ENCODE results near the gene STK32B.

Gene STK32B

DNA sequence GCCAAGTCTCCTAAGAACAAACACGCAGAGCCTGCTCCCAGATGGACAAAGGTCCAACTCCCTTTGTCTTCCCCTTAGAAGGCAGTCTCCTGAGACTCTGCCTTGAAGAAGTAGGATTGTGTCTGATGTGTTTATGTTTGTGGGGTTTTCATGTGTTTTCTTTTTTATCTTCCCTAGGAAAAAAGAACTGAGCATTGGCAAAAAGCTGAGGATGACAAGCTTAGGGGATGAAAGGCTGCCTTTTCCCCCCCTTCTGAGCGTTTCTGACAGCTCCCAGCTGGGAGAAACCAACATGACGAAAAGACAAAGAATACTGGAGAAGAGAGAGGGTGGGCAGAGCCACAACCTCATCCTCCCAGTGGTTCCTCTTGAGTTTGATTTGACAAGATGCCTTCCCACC, 475.9 kb downstream of the STK32B start:
- TF ChIP-seq LEF1 (IDR thresholded peaks at IDR 0.05; ENCODE audit: borderline replicate concordance) (no peak), ARNT (IDR thresholded peaks at IDR 0.05) (no peak), ELF4 (IDR thresholded peaks at IDR 0.05) (no peak), FOXK2 (IDR thresholded peaks at IDR 0.05) (no peak), CTBP1 (IDR thresholded peaks at IDR 0.05; ENCODE audit: borderline replicate concordance) (no peak), HDGF (IDR thresholded peaks at IDR 0.05; ENCODE audit: borderline replicate concordance) (no peak), ZNF384 (IDR thresholded peaks at IDR 0.05) (no peak), NFRKB (IDR thresholded peaks at IDR 0.05) (no peak)
- no peak for DNase-seq (ENCODE audit: extremely low spot score)
- POLR2A ChIA-PET = no interaction called here
- CTCF ChIA-PET = no interaction called here

DNA sequence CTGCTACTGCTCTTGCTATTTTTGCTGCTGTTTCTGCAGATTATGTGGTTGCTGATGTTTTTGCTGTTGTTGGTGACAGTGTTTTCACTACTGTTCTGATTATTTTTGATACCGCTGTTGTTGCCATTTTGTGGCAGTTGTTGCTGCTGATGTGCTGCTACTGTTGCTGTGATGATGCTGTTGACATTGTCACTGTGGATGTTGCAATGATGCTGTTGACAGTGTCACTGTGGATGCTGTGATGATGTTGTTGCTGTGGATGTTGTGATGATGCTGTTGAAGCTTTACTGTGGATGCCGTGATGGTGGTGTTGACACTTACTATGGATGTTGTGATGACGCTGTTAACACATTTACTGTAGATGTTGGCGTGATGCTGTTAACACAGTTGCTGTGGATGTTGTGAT, 476.8 kb downstream of the STK32B start:
- ChIA-PET CTCF (no interaction called here), POLR2A (no interaction called here)
- no peak for TF ChIP-seq HDGF (IDR thresholded peaks at IDR 0.05; ENCODE audit: borderline replicate concordance)
- TF ChIP-seq CTBP1 (IDR thresholded peaks at IDR 0.05; ENCODE audit: borderline replicate concordance) = no peak
- no peak for TF ChIP-seq BHLHE40 (IDR thresholded peaks at IDR 0.05; ENCODE audit: borderline replicate concordance)
- no peak for DNase-seq (ENCODE audit: extremely low spot score)

DNA sequence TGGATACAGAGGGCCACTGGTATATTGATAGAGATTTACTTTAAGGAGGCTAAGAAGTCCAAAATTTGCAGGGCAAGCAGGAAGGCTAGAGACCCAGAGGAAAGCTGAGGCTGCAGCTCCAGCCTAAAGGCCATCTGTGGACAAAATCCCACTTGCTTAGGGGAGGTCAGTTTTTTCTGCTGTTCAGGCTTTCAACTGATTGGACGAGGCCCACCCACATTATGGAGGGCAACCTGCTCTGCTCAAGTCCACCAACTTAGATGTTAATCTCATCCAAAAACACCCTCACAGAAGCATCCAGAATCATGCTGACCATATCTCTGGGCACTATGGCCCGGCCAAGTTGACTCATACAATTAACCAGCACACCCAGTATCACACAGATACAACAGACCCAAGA, 480.8 kb downstream of the STK32B start:
- no peak for DNase-seq (ENCODE audit: extremely low spot score)
- CTCF ChIA-PET = no interaction called here
- POLR2A ChIA-PET = no interaction called here
- TF ChIP-seq ARNT (IDR thresholded peaks at IDR 0.05) (no peak), FOXK2 (IDR thresholded peaks at IDR 0.05) (no peak), HDGF (IDR thresholded peaks at IDR 0.05; ENCODE audit: borderline replicate concordance) (no peak), SUZ12 (IDR thresholded peaks at IDR 0.05) (no peak), NFRKB (IDR thresholded peaks at IDR 0.05) (no peak), TARDBP (IDR thresholded peaks at IDR 0.05) (no peak), BHLHE40 (IDR thresholded peaks at IDR 0.05; ENCODE audit: borderline replicate concordance) (no peak), ELF4 (IDR thresholded peaks at IDR 0.05) (no peak), FOXM1 (IDR thresholded peaks at IDR 0.05; ENCODE audit: borderline replicate concordance) (no peak), FOXA1 (IDR thresholded peaks at IDR 0.05) (no peak)

DNA sequence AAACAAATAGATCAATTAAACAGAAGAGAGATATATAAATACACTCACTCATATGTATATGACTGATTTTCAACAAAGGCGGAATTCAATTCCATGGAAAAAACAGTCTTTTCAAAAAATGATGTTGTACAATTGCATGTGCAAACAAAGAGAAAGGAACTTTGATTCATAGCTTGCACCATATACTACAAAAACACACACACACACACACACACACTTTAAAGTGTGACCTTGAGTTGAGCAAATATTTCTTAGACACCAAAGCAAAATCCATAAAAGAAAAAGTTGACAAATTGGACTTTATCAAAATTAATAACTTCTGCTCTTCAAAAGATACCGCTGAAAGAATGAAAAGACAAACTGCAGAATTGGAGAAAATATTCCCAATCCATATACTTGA, 488.3 kb downstream of the STK32B start:
- ChIA-PET CTCF (no interaction called here), POLR2A (no interaction called here)
- no peak for DNase-seq (ENCODE audit: extremely low spot score)
- TF ChIP-seq FOXA1 (IDR thresholded peaks at IDR 0.05) (no peak), TARDBP (IDR thresholded peaks at IDR 0.05) (no peak), CTBP1 (IDR thresholded peaks at IDR 0.05; ENCODE audit: borderline replicate concordance) (no peak), FOXK2 (IDR thresholded peaks at IDR 0.05) (no peak), ARNT (IDR thresholded peaks at IDR 0.05) (no peak), SP1 (IDR thresholded peaks at IDR 0.05) (no peak), FOXM1 (IDR thresholded peaks at IDR 0.05; ENCODE audit: borderline replicate concordance) (no peak), L3MBTL2 (conservative IDR thresholded peaks at IDR 0.05) (no peak), SUZ12 (IDR thresholded peaks at IDR 0.05) (no peak), ZNF384 (IDR thresholded peaks at IDR 0.05) (no peak), LEF1 (IDR thresholded peaks at IDR 0.05; ENCODE audit: borderline replicate concordance) (no peak), BHLHE40 (IDR thresholded peaks at IDR 0.05; ENCODE audit: borderline replicate concordance) (no peak), HDGF (IDR thresholded peaks at IDR 0.05; ENCODE audit: borderline replicate concordance) (no peak), ELF4 (IDR thresholded peaks at IDR 0.05) (no peak), NFRKB (IDR thresholded peaks at IDR 0.05) (no peak)
- TF ChIP-seq, protein P1, sequence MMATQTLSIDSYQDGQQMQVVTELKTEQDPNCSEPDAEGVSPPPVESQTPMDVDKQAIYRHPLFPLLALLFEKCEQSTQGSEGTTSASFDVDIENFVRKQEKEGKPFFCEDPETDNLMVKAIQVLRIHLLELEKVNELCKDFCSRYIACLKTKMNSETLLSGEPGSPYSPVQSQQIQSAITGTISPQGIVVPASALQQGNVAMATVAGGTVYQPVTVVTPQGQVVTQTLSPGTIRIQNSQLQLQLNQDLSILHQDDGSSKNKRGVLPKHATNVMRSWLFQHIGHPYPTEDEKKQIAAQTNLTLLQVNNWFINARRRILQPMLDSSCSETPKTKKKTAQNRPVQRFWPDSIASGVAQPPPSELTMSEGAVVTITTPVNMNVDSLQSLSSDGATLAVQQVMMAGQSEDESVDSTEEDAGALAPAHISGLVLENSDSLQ (IDR thresholded peaks at IDR 0.05) = no peak

DNA sequence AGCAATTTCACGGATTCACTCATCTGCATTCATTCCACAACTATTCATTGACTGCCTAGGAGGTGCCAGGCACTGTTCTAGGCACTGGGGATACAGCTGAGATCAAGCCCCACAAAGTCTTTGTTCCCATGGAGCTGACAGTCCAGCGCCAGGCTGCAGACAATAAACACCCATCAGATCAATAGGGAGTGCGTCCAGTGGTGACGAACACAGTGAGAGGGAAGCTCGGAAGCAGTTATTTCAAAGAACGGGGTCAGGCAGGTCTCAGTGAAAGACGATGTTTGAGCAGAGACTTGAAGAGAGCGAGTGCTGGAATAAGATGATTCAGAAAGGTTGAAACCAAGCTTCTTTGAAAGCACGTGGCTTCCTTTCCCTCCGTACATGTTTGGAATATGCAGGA, 489.9 kb downstream of the STK32B start:
- ChIA-PET POLR2A (no interaction called here), CTCF (interaction anchor here (0.7 kb wide), 1 partner anchor 16 kb away, joined by 4 read pairs; no protein-coding TSS in a partner anchor)
- TF ChIP-seq CTBP1 (IDR thresholded peaks at IDR 0.05; ENCODE audit: borderline replicate concordance) = no peak
- TF ChIP-seq HDGF (IDR thresholded peaks at IDR 0.05; ENCODE audit: borderline replicate concordance) = no peak
- no peak for TF ChIP-seq BHLHE40 (IDR thresholded peaks at IDR 0.05; ENCODE audit: borderline replicate concordance)
- TF ChIP-seq ELF4 (IDR thresholded peaks at IDR 0.05) = no peak
- no peak for TF ChIP-seq ARNT (IDR thresholded peaks at IDR 0.05)
- TF ChIP-seq FOXA1 (IDR thresholded peaks at IDR 0.05) = no peak
- no peak for TF ChIP-seq TARDBP (IDR thresholded peaks at IDR 0.05)
- TF ChIP-seq FOXK2 (IDR thresholded peaks at IDR 0.05) = no peak
- TF ChIP-seq SP1 (IDR thresholded peaks at IDR 0.05) = no peak
- TF ChIP-seq L3MBTL2 (conservative IDR thresholded peaks at IDR 0.05) = no peak
- no peak for TF ChIP-seq NFRKB (IDR thresholded peaks at IDR 0.05)
- TF ChIP-seq LEF1 (IDR thresholded peaks at IDR 0.05; ENCODE audit: borderline replicate concordance) = no peak
- no peak for TF ChIP-seq ZNF384 (IDR thresholded peaks at IDR 0.05)
- TF ChIP-seq FOXM1 (IDR thresholded peaks at IDR 0.05; ENCODE audit: borderline replicate concordance) = no peak
- TF ChIP-seq, protein P1 (IDR thresholded peaks at IDR 0.05) = no peak
- no peak for TF ChIP-seq SUZ12 (IDR thresholded peaks at IDR 0.05)
- no peak for DNase-seq (ENCODE audit: extremely low spot score)

DNA sequence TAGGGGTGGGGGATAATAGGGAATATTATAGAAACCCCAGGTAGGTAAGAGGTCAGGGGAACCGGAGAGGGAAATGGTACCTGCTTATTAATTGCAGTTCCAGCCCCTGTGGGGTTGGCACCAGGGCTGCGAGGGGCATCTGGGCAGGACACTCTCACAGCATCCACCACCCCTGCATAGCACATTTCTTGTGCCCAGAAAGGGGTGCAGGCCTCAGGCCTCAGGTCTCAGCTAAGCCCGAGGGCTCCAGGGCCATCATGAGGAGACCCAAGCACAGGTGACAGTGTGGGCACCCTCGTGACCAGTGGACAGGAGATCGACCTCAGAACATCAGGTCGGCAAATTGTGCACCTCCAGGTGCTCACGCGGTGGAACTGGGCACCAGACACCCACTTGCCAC, 492.4 kb downstream of the STK32B start:
- ChIA-PET CTCF (no interaction called here), POLR2A (no interaction called here)
- DNase-seq (ENCODE audit: extremely low spot score) = no peak
- TF ChIP-seq CTBP1 (IDR thresholded peaks at IDR 0.05; ENCODE audit: borderline replicate concordance) (no peak), TARDBP (IDR thresholded peaks at IDR 0.05) (no peak), FOXA1 (IDR thresholded peaks at IDR 0.05) (no peak), SP1 (IDR thresholded peaks at IDR 0.05) (no peak)

DNA sequence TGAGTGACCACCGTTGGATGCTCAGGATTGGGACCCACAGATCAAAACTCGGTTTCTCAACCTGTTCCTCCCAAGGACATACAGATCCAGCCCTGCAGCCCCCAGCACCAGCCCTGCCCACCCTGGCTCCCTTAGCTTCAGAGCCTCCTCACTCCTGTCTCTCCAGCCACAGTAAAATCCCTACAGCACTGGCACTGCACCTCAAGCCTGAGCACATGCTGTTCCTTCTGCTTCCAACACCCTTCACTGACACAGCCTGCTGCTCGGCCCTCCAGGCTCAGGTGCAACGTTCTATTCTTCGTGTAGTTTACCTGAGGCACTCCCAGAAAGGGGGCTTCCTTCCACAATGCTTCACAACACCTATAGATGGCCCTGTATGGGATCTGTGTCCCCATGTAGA, 493.5 kb downstream of the STK32B start:
- DNase-seq (ENCODE audit: extremely low spot score) = no peak
- ChIA-PET CTCF (no interaction called here), POLR2A (no interaction called here)
- TF ChIP-seq SUZ12 (IDR thresholded peaks at IDR 0.05) = no peak

DNA sequence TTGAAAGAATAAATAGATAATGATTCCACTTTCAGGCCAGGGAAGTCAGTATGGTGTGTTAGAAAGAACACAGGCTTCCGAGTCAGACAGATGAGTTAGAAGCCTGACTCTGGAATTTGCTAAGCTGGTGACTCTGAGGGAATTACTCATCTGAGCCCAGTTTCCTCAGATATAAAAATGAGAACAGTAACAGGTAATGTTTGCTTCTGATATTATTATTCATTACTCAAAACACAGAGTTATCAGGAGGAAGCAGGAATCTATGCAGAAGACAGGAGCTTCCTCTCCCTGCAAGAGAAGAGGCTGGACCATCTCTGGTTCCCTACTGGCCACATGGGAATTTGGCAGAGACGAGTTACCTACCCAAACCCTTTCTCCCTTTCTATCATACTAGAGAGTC, 494.0 kb downstream of the STK32B start:
- DNase-seq (ENCODE audit: extremely low spot score) = no peak
- POLR2A ChIA-PET = no interaction called here
- CTCF ChIA-PET = no interaction called here
- TF ChIP-seq FOXM1 (IDR thresholded peaks at IDR 0.05; ENCODE audit: borderline replicate concordance) (no peak), ZNF384 (IDR thresholded peaks at IDR 0.05) (no peak), FOXA1 (IDR thresholded peaks at IDR 0.05) (no peak), SP1 (IDR thresholded peaks at IDR 0.05) (no peak), FOXK2 (IDR thresholded peaks at IDR 0.05) (no peak), NFRKB (IDR thresholded peaks at IDR 0.05) (no peak), ARNT (IDR thresholded peaks at IDR 0.05) (no peak), LEF1 (IDR thresholded peaks at IDR 0.05; ENCODE audit: borderline replicate concordance) (no peak), ELF4 (IDR thresholded peaks at IDR 0.05) (no peak), HDGF (IDR thresholded peaks at IDR 0.05; ENCODE audit: borderline replicate concordance) (no peak), TARDBP (IDR thresholded peaks at IDR 0.05) (no peak), BHLHE40 (IDR thresholded peaks at IDR 0.05; ENCODE audit: borderline replicate concordance) (no peak), SUZ12 (IDR thresholded peaks at IDR 0.05) (no peak), CTBP1 (IDR thresholded peaks at IDR 0.05; ENCODE audit: borderline replicate concordance) (no peak)
- TF ChIP-seq, protein P1 (IDR thresholded peaks at IDR 0.05) = no peak
